ENCODE measurements around the gene SYCP2L. TPM values are rescaled to one million over a fixed set of nuclear protein-coding genes. Genes with fewer than 3 reads are reported as not detected.
A peak's percentile ranks its signal among the peaks of the same experiment; 100 is the strongest.

The SYCP2L gene
- total and polyA plus RNA-seq, 9 of the 15 experiments (the other 6 are each of a cell fraction or from before 2014, with no cell fraction given) = 12.4 to 46.9 (median 22.0) TPM

- TF ChIP-seq MGA (IDR thresholded peaks at IDR 0.05) (peak; percentile 61; the same call in 1 of the 2 replicates), ZNF583 (CRISPR knock-in tag; IDR thresholded peaks at IDR 0.05) (peak; percentile 11; the same call in 1 of the 2 replicates), ARNT (IDR thresholded peaks at IDR 0.05) (0 out of 4 replicates have a peak, but pooled peaks of 1 of the 2 experiments have one; percentile 25), CHD4 (IDR thresholded peaks at IDR 0.05; ENCODE audit: insufficient read depth, insufficient replicate concordance, low read depth, low read length, poor library complexity, severe bottlenecking) (peak; percentile 44), PHF21A (IDR thresholded peaks at IDR 0.05; ENCODE audit: borderline replicate concordance, low read depth) (no peak), MNT (conservative IDR thresholded peaks at IDR 0.05) (peak in 1 of 2 experiments; percentile 45; a peak in 1 of 4 replicates), CEBPG (CRISPR knock-in tag; IDR thresholded peaks at IDR 0.05) (no peak), CEBPG (tag; conservative IDR thresholded peaks at IDR 0.05 in 1 of 2, IDR thresholded peaks at IDR 0.05 in 1 of 2) (no peak; a peak in 1 of 4 replicates), ZNF143 (CRISPR knock-in tag; IDR thresholded peaks at IDR 0.05) (no peak), TEAD4 (IDR thresholded peaks at IDR 0.05; ENCODE audit: low read length) (peak; percentile 27; the same call in 1 of the 2 replicates), TEAD4 (CRISPR knock-in tag; IDR thresholded peaks at IDR 0.05; ENCODE audit: borderline replicate concordance) (no peak), NR2C1 (IDR thresholded peaks at IDR 0.05) (no peak), NR2C1 (tag; IDR thresholded peaks at IDR 0.05) (no peak), FOXM1 (IDR thresholded peaks at IDR 0.05; ENCODE audit: low read depth) (no peak), FOXM1 (CRISPR knock-in tag; IDR thresholded peaks at IDR 0.05; ENCODE audit: low read depth) (0 out of 2 replicates have a peak, but pooled peaks have one; percentile 45)
Measured at GRCh38 chr6:10837622-10837994, 49.2 kb upstream of the SYCP2L start (continued).
